HG03442 (cell line): ENCODE data around the gene ZNF208.
"Not testable (repeated sequence)": the region's sequence is repeated elsewhere in the genome, so short reads cannot be mapped to it uniquely, and the experiment has no call there.

ENCODE experiments used
- ATAC-seq: cut with Tn5 transposase; IDR thresholded peaks from one replicate; pipeline ENCODE4 v1.9.1; 2021; ENCODE audit warnings: mild to moderate bottlenecking, moderate library complexity; ENCODE audit not compliant: unreplicated experiment

Gene ZNF208

DNA sequence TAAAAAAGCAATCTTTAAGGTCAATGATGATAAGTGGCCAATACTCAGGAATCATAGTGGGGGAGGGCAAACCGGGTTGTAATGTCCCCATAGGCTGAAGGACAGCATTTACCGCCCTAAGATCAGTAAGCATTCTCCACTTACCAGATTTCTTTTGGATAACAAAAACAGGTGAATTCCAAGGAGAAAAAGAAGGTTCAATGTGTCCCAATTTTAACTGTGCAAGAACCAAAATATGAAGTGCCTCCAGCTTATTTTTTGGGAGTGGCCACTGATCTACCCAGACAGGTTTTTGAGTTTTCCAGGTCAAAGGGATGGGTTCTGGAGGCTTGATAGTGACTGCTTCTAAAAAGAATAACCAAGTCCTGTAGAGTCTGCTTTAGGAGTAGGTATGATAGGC lies 125.2 kb downstream of the ZNF208 start:
- not testable (repeated sequence) for ATAC-seq

DNA sequence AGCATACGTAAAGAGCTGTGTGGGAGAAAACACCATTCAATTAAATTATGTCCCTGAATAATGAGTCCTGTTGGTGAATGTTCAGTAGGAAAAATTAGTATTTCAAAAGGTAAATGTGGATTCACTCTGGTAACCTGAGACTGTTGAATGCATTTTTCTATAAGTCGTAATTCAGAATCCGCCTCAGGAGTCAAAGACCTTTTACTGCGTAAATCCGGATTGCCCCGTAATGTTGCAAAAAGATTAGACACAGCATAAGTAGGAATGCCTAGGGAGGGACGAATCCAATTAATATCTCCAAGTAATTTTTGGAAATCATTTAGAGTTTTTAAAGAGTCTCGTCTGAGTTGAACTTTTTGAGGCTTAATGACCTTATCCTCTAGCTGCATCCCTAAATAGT lies 126.0 kb downstream of the ZNF208 start:
- not testable (repeated sequence) for ATAC-seq

DNA sequence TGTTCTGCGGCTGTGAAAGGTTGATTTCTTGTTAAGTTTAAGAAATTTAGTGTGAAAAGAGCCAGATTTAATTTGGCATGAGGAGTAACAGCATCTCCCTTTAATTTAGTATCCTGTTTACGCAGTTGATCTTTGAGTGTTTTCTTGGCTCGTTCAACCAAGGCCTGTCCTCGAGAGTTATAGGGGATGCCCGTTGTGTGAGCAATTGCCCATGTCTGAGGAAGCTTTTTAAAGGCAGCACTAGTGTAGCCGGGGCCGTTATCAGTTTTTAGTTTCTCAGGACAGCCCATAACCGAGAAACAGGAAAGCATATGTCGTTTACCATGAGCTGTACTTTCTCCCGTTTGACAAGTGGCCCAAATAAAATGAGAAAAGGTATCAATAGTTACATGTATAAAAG lies 127.2 kb downstream of the ZNF208 start:
- no peak for ATAC-seq
